HG03558 (cell line): ENCODE data around the gene TCF19.
"Not testable (repeated sequence)": the region's sequence is repeated elsewhere in the genome, so short reads cannot be mapped to it uniquely, and the experiment has no call there.

Source experiments
- ATAC-seq: cut with Tn5 transposase; IDR thresholded peaks from one replicate; pipeline ENCODE4 v1.9.1; 2021; ENCODE audit warnings: moderate number of reproducible peaks; ENCODE audit not compliant: unreplicated experiment; ENCODE audit errors: extremely low read depth

TCF19 gene

GRCh38 chr6:31199105-31199452, 40.7 kb downstream of the TCF19 start:
- not testable (repeated sequence) for ATAC-seq

DNA sequence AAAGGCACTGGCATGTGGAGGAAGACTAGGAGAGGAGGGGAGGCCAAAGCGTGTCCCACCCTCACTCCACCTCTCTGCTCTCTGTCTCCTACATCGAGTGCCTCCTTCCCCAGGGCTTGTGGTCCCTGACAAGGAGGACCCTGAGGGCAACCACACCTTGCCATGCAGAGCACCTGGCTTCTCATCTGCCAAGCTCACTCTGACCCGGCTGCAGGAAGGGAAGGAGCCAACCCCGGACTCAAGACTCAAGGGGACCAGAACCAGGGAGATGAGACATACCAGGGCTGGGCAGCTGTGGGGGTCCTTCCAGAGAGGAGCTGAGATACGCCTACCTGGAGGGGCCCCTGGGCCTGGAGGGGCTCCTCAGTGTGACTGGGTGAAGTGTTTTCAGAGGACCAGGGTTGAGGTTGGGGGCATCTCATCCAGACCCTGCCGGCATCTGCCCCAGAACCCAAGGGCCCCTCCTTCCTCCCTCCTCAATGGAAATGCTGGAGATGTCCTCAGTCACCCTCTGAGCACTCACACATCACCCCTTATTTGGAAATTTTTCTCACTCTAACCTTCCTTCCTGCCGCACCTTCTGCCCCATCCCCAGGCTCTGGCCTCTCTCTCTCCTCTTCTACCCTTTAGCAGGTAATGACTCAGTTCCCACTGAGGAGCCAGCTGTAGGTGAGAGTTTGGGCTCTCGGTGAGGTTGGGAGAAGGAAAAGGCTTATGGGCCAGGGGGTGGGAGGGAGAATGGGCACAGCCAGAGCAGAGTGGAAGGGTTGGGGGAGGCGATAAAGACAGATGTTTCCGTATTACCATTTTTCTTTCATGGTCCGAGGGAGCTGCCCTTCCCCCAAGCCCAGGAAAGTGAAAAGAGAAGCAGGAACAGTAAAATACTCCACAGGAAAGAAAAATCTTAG, 44.1 kb downstream of the TCF19 start:
- no peak for ATAC-seq

- peak; percentile 35 for ATAC-seq
Observed at GRCh38 chr6:31203345-31203979, 45.1 kb downstream of the TCF19 start.

DNA sequence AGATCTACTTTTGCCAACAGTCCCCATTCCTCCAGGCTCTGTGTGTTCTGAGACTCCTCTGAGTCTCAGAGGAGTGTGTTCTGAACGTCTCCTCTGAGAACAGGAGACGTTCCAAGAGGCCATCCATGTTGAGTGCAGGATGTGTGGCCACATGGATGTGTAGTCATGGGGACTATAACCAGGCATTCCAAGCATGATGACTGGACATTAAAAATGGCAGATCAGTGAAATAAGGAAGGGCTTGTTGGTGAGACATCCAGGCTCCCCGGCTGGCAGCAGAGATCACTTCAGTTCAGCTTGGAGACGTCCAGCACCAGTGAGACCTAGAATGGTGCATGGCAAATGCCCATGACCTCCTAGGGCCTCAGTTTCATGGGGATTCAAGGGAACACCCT, 46.4 kb downstream of the TCF19 start:
- ATAC-seq, result no peak

GRCh38 chr6:31205638-31206037, 47.2 kb downstream of the TCF19 start:
- no peak for ATAC-seq

GRCh38 chr6:31208506-31208905, 50.1 kb downstream of the TCF19 start:
- ATAC-seq, result no peak

GRCh38 chr6:31209137-31209536, 50.7 kb downstream of the TCF19 start:
- ATAC-seq, result no peak

DNA sequence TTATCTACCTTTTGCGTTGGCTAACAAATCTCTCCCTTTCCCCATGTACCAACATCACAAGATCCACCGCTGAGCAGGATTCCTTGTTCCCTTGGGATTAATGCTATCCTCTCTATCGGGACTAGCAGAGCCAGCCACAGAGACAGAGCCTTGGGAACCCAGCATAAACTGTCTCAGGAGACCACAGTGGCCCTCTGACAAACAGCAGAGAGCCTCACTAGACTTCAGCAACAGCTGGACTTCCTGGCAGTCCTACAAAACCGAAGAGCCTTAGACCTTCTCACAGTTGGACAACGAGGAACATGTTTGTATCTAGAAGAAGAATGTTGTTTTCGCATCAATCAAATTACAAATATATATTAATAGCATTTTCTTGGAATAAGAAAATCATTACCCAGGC, 51.7 kb downstream of the TCF19 start:
- no peak for ATAC-seq

- no peak for ATAC-seq
Observed at GRCh38 chr6:31210741-31211532, 52.5 kb downstream of the TCF19 start.
